ENCODE measurements around the gene GTSE1. TPM values are rescaled to one million over a fixed set of nuclear protein-coding genes. Genes with fewer than 3 reads are reported as not detected.

Gene GTSE1, protein sequence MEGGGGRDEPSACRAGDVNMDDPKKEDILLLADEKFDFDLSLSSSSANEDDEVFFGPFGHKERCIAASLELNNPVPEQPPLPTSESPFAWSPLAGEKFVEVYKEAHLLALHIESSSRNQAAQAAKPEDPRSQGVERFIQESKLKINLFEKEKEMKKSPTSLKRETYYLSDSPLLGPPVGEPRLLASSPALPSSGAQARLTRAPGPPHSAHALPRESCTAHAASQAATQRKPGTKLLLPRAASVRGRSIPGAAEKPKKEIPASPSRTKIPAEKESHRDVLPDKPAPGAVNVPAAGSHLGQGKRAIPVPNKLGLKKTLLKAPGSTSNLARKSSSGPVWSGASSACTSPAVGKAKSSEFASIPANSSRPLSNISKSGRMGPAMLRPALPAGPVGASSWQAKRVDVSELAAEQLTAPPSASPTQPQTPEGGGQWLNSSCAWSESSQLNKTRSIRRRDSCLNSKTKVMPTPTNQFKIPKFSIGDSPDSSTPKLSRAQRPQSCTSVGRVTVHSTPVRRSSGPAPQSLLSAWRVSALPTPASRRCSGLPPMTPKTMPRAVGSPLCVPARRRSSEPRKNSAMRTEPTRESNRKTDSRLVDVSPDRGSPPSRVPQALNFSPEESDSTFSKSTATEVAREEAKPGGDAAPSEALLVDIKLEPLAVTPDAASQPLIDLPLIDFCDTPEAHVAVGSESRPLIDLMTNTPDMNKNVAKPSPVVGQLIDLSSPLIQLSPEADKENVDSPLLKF
- total RNA-seq (0.17 and 0.27 TPM in 2 replicates), polyA plus RNA-seq (0.39 and 0.55 TPM in 2 replicates), polyA minus RNA-seq (0.69 and 1.8 TPM in 2 replicates)
- total RNA-seq (2013): 0.33 TPM

DNA sequence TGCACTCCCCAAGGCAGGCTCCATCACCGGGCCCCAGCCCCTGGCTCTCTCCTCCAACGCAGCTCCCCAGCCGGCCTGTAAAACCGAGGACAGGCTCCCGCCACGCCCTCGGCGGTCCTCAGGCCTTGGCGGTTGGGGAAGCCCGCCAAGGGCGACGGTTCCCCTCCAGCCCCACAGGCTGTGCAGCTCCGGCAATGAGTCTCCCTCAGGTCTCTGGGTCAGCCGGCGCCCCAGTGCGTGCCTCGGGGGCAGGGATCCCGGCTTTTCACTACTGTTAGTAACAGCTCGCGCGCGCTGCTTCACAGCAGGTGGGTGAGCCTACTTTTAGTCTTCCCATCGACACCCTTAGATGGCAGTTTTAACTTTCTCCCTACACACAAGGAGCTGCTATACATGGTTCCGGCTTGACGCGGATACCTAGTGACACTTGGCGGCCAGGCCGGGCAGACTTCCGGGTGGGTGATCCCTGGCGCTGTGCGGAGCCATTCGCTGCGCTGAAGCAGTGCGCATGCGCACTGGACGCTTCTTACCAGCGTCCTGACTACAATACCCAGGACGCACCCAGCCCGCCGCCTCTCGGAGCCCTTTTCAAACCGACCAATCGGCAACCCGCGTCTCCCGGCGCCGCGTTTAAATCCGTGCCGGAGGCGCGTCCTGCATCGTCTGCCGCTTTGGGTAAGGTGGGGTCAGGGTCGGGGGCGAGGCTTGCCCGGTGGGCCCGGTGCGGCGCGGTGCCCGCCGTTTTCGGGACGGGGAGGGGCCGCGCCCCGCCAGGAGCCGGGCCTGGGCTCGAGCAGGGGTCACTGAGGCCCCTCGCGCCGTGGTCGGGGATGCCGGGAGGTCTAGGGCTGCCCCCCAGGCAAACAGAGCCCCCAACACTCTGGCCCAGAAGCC, at the start of gene GTSE1:
GTSE1 (plus strand) TSS at position 614 of the 894 bp plus-strand sequence. CDS start 531 bp downstream, outside the sequence.
- Mint-ChIP-seq H3K27ac (peak within 1 kb of the TSS; percentile 99), H3K4me1 (peaks cover 41% of the 10 kb centered on the region), H3K4me3 (peak within 1 kb of the TSS; percentile 85), H3K9me3 (ENCODE audit: insufficient read depth) (no peaks in the 10 kb centered on the region), H3K27me3 (no peaks in the 10 kb centered on the region)
- H3K4me2 ChIP-seq (replicated peaks; ENCODE audit: low read depth, low read length, poor library complexity, severe bottlenecking): peak within 1 kb of the TSS; percentile 99
- H3K79me2 ChIP-seq (ENCODE audit: control insufficient read depth, insufficient read depth, low read length): peaks cover 5% of the 10 kb centered on the region
- CTCF ChIA-PET: interaction anchor here (0.7 to 2.4 kb wide), 14 partner anchors 10 to 290 kb away, joined by 3 to 21 read pairs (median 4); partner anchors contain the start of genes PPARA and TTC38
- DNase-seq (peak; percentile 99), ATAC-seq (ENCODE audit: low read depth) (peak; percentile 96)
- intact Hi-C loops (cut with micrococcal nuclease): loop anchor here (1.0 kb wide), 6 partner anchors 29 to 260 kb away; partner anchors contain the start of genes CDPF1, PPARA and TRMU
- H3K27ac ChIP-seq (ENCODE audit: low read length in 2 of 2): peak within 1 kb of the TSS; percentile 88 to 95
- H3K4me3 ChIP-seq (ENCODE audit: control extremely low read depth in 1 of 5, extremely low read depth in 1 of 5, insufficient read depth in 1 of 5, low read depth in 2 of 5, low read length in 4 of 5): peak within 1 kb of the TSS; percentile 11 to 76 (median 63)
- peaks cover 0 to 12% (median 0%) of the 10 kb centered on the region in 3 donors for H3K9me3 ChIP-seq (ENCODE audit: control extremely low read depth in 1 of 3, control insufficient read depth in 2 of 3, insufficient read depth in 1 of 3, low read length in 2 of 3)
- POLR2A ChIA-PET: interaction anchor here (0.6 to 1.9 kb wide), 7 partner anchors 9 to 282 kb away, joined by 3 to 11 read pairs (median 4); partner anchors contain the start of genes CDPF1 and PKDREJ
- TF ChIP-seq, protein P1, sequence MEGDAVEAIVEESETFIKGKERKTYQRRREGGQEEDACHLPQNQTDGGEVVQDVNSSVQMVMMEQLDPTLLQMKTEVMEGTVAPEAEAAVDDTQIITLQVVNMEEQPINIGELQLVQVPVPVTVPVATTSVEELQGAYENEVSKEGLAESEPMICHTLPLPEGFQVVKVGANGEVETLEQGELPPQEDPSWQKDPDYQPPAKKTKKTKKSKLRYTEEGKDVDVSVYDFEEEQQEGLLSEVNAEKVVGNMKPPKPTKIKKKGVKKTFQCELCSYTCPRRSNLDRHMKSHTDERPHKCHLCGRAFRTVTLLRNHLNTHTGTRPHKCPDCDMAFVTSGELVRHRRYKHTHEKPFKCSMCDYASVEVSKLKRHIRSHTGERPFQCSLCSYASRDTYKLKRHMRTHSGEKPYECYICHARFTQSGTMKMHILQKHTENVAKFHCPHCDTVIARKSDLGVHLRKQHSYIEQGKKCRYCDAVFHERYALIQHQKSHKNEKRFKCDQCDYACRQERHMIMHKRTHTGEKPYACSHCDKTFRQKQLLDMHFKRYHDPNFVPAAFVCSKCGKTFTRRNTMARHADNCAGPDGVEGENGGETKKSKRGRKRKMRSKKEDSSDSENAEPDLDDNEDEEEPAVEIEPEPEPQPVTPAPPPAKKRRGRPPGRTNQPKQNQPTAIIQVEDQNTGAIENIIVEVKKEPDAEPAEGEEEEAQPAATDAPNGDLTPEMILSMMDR (IDR thresholded peaks at IDR 0.05): peak; percentile 19
- no peak for TF ChIP-seq EZH2 (IDR thresholded peaks at IDR 0.05; ENCODE audit: borderline replicate concordance, insufficient read depth, low read depth, low read length, poor library complexity, severe bottlenecking)
- H3K4me1 ChIP-seq (ENCODE audit: control insufficient read depth in 2 of 2, insufficient read depth in 2 of 2, low read length in 2 of 2): peaks cover 29 to 39% of the 10 kb centered on the region in 2 donors
- peaks cover 0 to 2% of the 10 kb centered on the region in 2 experiments for H3K36me3 ChIP-seq (replicated peaks in 1 of 2; ENCODE audit: control extremely low read depth in 1 of 2, control insufficient read depth in 1 of 2, extremely low read depth in 1 of 2, insufficient read depth in 2 of 2, low read length in 1 of 2)
- H4K20me1 ChIP-seq (ENCODE audit: control insufficient read depth, insufficient read depth, low read length, poor library complexity, severe bottlenecking): no peaks in the 10 kb centered on the region
- H3K27me3 ChIP-seq (replicated peaks in 1 of 4; ENCODE audit: control extremely low read depth in 1 of 4, control insufficient read depth in 3 of 4, insufficient read depth in 4 of 4, low read length in 3 of 4): peaks cover 0 to 5% (median 2%) of the 10 kb centered on the region in 4 experiments
- H3K9ac ChIP-seq (ENCODE audit: low read length): peak within 1 kb of the TSS; percentile 72
- H2AFZ ChIP-seq (ENCODE audit: insufficient read depth, low read depth, low read length, poor library complexity, severe bottlenecking): peak within 1 kb of the TSS; percentile 91
- WGBS (ENCODE audit: insufficient coverage): 2% methylated on average over 76 of the region's 76 CpGs

Data from B cell (primary cell).